Neural crest cell (in vitro differentiated cells): ENCODE measurements around the gene COL4A4. TPM values are rescaled to one million over a fixed set of nuclear protein-coding genes. Genes with fewer than 3 reads are reported as not detected.

Source experiments
- DNase-seq: peaks from one replicate; pipeline ENCODE4 v3.0.0; 2021; ENCODE audit warnings: low read depth, mixed read lengths, low spot score
- H3K27ac Mint-ChIP-seq: one replicate; pipeline ENCODE4 v1.8.0; 2021; ENCODE audit warnings: mild to moderate bottlenecking, mixed read lengths; ENCODE audit not compliant: unreplicated experiment
- H3K27me3 Mint-ChIP-seq: 2 replicates; pipeline ENCODE4 v1.8.0; 2021; ENCODE audit warnings: low read depth, mild to moderate bottlenecking, mixed read lengths
- H3K36me3 Mint-ChIP-seq: 2 replicates; pipeline ENCODE4 v1.8.0; 2021; ENCODE audit warnings: low read depth, mild to moderate bottlenecking, mixed read lengths
- H3K4me1 Mint-ChIP-seq: 2 replicates; pipeline ENCODE4 v1.8.0; 2021; ENCODE audit warnings: mixed read lengths
- H3K4me3 Mint-ChIP-seq: one replicate; pipeline ENCODE4 v1.8.0; 2021; ENCODE audit warnings: mild to moderate bottlenecking, mixed read lengths
- H3K9me3 Mint-ChIP-seq: 2 replicates; pipeline ENCODE4 v1.8.0; 2021; ENCODE audit warnings: mixed read lengths
- CTCF ChIP-seq: fragments of 200-600 bp; sonication (generic); conservative IDR thresholded peaks from 2 replicates; pipeline ENCODE4 v1.5.0; 2021; ENCODE audit warnings: antibody characterized with exemption, mild to moderate bottlenecking
- total RNA-seq: library from RNA; stranded (reverse); gene quantifications from 2 replicates; pipeline ENCODE4 v1.2.1, GENCODE V29; 2021

COL4A4 gene
- total RNA-seq, 1 donor from 2014 or later: 0.19 TPM

DNA sequence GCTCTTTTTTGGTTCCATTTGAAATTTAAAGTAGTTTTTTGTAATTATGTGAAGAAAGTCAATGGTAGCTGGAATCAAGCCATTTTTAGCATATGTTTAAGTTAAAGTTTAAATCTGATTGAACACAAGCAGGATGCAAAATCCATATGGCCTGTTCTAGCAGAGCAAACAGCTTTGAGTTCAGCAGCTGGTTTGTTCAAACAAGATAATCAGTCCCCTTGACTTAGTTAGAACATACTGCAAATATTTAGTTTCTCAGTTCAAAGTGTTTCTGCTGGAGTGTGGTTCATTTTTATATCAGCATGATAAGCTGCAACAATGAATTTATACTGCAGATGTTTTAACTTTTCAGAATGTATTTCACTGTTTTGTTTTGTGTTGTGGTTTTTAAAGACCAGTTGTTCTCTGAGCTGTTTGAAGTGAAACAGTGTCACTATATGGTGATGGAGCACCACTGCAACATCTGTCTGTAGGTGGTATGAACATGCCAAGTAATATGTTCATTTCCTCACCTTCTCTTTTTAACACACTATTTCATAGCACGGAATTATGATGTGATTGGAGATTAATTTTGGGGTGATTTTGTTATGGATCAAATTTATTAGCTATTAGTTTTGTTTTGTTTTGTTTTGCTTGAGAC lies 125.3 kb downstream of the COL4A4 start:
- TF ChIP-seq CTCF: no peak
- peaks cover 3% of the 10 kb centered on the region for H3K27me3 Mint-ChIP-seq

DNA sequence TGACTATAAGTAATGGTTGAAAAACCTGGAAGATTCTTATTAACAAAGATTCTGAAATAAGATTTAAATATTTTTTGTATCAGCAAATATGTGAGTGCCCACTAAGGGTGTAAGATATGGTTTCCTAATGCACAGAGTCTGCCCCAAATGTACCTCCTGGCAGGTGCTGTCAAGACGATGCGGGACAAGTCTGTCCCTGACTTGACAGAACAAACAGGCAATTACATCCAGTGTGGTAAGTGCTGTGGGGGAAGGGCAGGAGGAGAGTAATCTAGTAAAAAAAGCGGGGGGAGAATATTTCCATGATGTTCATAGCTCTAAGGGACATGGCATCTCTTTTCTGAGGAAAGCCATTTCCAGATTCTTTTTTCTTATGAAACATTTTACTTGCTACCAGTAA lies 127.5 kb downstream of the COL4A4 start:
- H3K4me1 Mint-ChIP-seq: peaks cover 8% of the 10 kb centered on the region
- no peaks in the 10 kb centered on the region for H3K36me3 Mint-ChIP-seq
- H3K27me3 Mint-ChIP-seq: peaks cover 3% of the 10 kb centered on the region
- no peak overlapping the region for H3K27ac Mint-ChIP-seq
- TF ChIP-seq CTCF: no peak
- no peak overlapping the region for H3K4me3 Mint-ChIP-seq
- DNase-seq: no peak
- H3K9me3 Mint-ChIP-seq: no peaks in the 10 kb centered on the region

More for the DNA sequence above, 125.3 kb downstream of the COL4A4 start:
- Mint-ChIP-seq H3K4me3 (no peak overlapping the region), H3K36me3 (no peaks in the 10 kb centered on the region), H3K4me1 (peaks cover 8% of the 10 kb centered on the region), H3K27ac (no peak overlapping the region), H3K9me3 (no peaks in the 10 kb centered on the region)
- DNase-seq: no peak

DNA sequence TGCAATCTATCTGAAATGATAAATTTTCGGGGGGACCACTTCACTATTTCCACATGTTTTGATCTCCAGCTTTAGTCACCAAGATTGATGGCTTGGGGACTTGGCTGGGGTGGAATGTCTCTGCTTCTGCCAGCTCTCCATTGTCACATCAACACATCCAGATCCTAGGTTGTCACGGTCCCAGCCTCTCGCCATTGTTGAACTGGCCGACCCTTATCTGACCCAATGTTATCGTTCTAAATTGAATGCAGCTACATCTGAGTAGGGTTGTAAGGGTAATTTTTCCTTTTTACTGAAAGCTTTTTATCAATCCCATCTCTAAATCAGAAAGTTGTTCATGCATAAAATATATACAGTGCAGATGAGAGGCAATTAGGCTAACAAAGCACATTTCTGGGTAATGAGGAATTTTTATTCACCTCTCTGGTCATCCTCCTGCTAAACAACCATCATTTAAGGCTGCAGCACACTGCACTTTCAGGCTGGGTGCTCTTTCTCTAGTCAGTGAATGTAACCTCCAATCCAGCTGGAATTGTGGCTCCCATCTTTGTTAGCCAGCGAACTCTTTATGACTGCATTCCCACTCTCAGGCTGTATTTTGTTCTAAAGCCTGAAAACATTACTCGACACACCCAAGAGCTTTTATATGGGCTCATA lies 128.2 kb downstream of the COL4A4 start:
- H3K36me3 Mint-ChIP-seq: no peaks in the 10 kb centered on the region
- H3K4me1 Mint-ChIP-seq: peaks cover 8% of the 10 kb centered on the region
- no peak overlapping the region for H3K27ac Mint-ChIP-seq
- TF ChIP-seq CTCF: no peak
- H3K9me3 Mint-ChIP-seq: peaks cover under 1% of the 10 kb centered on the region
- DNase-seq: no peak
- peaks cover 3% of the 10 kb centered on the region for H3K27me3 Mint-ChIP-seq
- no peak overlapping the region for H3K4me3 Mint-ChIP-seq

GRCh38 chr2:227033471-227034148 lies 130.4 kb downstream of the COL4A4 start:
- DNase-seq: peak; percentile 60
- peak; percentile 75 for TF ChIP-seq CTCF
- Mint-ChIP-seq H3K4me3 (no peak overlapping the region), H3K9me3 (peaks cover 2% of the 10 kb centered on the region), H3K27me3 (peaks cover 3% of the 10 kb centered on the region), H3K4me1 (peaks cover 8% of the 10 kb centered on the region), H3K27ac (no peak overlapping the region), H3K36me3 (no peaks in the 10 kb centered on the region)

DNA sequence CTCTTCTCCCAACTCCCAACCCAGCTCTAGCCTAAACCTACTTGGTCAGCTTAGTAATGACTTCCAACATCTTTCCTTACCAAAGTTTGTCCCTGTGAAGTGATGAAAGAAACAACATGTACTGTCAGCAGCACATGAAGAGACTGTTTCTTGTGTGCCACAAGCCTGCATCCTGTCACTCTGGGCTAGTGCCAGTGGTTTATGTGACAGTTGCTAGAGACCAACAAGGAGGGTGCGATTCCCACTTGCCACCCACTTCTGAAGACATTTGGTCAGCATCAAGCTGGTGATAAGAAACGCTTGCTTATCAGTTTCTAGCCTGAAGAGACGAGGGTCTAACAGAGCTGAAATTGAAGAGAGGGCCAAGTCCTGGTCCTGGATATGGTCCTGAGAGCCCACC lies 132.6 kb downstream of the COL4A4 start:
- Mint-ChIP-seq H3K27me3 (no peaks in the 10 kb centered on the region), H3K4me1 (peaks cover 8% of the 10 kb centered on the region), H3K9me3 (peaks cover 2% of the 10 kb centered on the region), H3K27ac (no peak overlapping the region), H3K4me3 (no peak overlapping the region), H3K36me3 (no peaks in the 10 kb centered on the region)
- no peak for DNase-seq
- no peak for TF ChIP-seq CTCF
